ENCODE measurements around the gene GAA. TPM values are rescaled to one million over a fixed set of nuclear protein-coding genes. Genes with fewer than 3 reads are reported as not detected.

The GAA gene
- total and polyA plus RNA-seq, 2 of the 8 experiments (the other 6 are each of a cell fraction or from before 2014, with no cell fraction given) = 14.8 to 30.0 TPM

DNA sequence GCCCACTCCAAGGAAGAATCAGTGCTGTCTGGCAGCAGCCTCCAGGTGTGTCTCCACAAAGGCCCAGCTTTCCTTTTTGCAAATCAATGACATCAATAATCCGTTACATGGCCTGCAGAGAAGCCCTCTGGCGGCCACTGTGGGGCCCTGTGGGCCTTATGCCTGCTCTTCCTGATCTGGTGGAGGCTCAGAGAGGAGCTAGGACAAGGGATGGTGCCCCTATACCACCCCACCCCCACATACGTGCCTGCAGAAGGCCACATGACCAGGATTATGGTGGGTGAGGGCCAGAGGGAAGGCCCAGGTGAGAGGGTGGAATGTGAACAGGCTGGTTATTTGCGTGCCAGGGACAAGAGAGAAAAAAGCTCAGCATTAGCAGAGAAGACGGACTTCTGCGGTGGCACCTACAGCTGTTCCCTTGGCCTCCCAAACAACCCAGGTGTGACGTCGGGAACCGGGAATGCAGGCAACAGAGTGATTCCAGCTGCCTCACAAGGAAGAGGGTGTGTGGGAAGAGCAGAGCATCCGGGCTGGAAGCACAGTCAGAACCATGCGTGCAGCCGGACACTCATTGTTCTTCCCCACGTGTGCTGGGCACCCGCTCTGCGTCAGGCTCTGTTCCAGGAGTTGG lies 23.1 kb downstream of the GAA start:
- Histone ChIP-seq H3K36me3 (ENCODE audit: control insufficient read depth in 2 of 4, insufficient read depth in 4 of 4, low read length in 3 of 4) (no peaks in the 10 kb centered on the region), H2BK120ac (replicated peaks; ENCODE audit: low read depth, low read length) (peak overlapping the region; percentile 19), H2BK12ac (ENCODE audit: low read depth, low read length) (peak overlapping the region; percentile 70; the same call in 1 of the 2 replicates), H3K4ac (replicated peaks; ENCODE audit: insufficient read length, low read depth, low read length) (peak overlapping the region; percentile 24), H3K14ac (ENCODE audit: insufficient read length) (no peak overlapping the region), H2AFZ (ENCODE audit: low read length) (peak overlapping the region; percentile 79), H4K5ac (ENCODE audit: insufficient read length, low read depth, low read length) (peak overlapping the region; percentile 12), H3K79me2 (ENCODE audit: control insufficient read depth in 1 of 2, insufficient read depth in 2 of 2, low read length in 2 of 2) (no peaks in the 10 kb centered on the region), H3K18ac (ENCODE audit: extremely low read depth, low read length) (peak overlapping the region; percentile 49), H4K20me1 (replicated peaks in 1 of 2; ENCODE audit: control insufficient read depth in 1 of 2, insufficient read depth in 2 of 2, low read length in 2 of 2) (no peaks in the 10 kb centered on the region), H3K9ac (replicated peaks in 1 of 4; ENCODE audit: extremely low read depth in 1 of 4, low read depth in 3 of 4, low read length in 3 of 4) (peak overlapping the region in 2 of 4 experiments; percentile 5 to 23; a peak in 2 of 7 replicates), H3K4me3 (ENCODE audit: extremely low read depth in 1 of 4, insufficient read depth in 2 of 4, low read depth in 3 of 4, low read length in 4 of 4) (peak overlapping the region in 3 of 4 experiments; percentile 29 to 35 (median 31); a peak in 5 of 8 replicates), H3K27ac (ENCODE audit: low read depth, low read length) (peak overlapping the region; percentile 68), H3K4me2 (ENCODE audit: insufficient read depth in 1 of 2, low read depth in 2 of 2, low read length in 2 of 2) (peak overlapping the region; percentile 31 to 63), H3K79me1 (ENCODE audit: low read depth, low read length) (no peaks in the 10 kb centered on the region), H3K4me1 (replicated peaks in 1 of 4; ENCODE audit: control insufficient read depth in 3 of 4, insufficient read depth in 4 of 4, low read length in 3 of 4) (peaks cover 3 to 18% (median 12%) of the 10 kb centered on the region in 4 experiments), H2AK5ac (ENCODE audit: low read depth, low read length) (0 out of 2 replicates have a peak overlapping the region, but pooled peaks have one; percentile 5), H3K9me3 (ENCODE audit: insufficient read depth in 2 of 2, low read depth in 1 of 2, low read length in 1 of 2) (no peaks in the 10 kb centered on the region), H2BK15ac (ENCODE audit: low read length) (peak overlapping the region; percentile 33), H3K56ac (replicated peaks; ENCODE audit: insufficient read length, low read depth, low read length) (no peak overlapping the region), H3K23ac (ENCODE audit: insufficient read length) (peak overlapping the region; percentile 40), H4K91ac (replicated peaks; ENCODE audit: insufficient read length, low read length) (peak overlapping the region; percentile 56), H2BK20ac (ENCODE audit: low read length) (peak overlapping the region; percentile 97), H3K27me3 (replicated peaks in 1 of 4; ENCODE audit: control insufficient read depth in 3 of 4, extremely low read depth in 1 of 4, insufficient read depth in 3 of 4, low read length in 3 of 4) (no peaks in the 10 kb centered on the region), H2BK5ac (ENCODE audit: low read depth, low read length) (peak overlapping the region; percentile 62), H4K8ac (ENCODE audit: extremely low read depth, insufficient read depth, low read length) (no peak overlapping the region), H3K23me2 (ENCODE audit: low read depth, low read length) (no peaks in the 10 kb centered on the region; the same call in 1 of the 2 replicates)
- peak; percentile 51 to 71 for DNase-seq (ENCODE audit: low read depth in 1 of 2, low spot score in 2 of 2)
- WGBS, 2 experiments (ENCODE audit: extremely low coverage in 1 of 2, insufficient coverage in 1 of 2, insufficient read length in 1 of 2, insufficient replicate concordance in 2 of 2, low coverage in 1 of 2, low lambda C conversion rate in 2 of 2, missing lambda C conversion rate in 1 of 2) = 54% methylated on average over 15 of the region's 15 CpGs; no CpG with 5 or more reads in 1 of the 2 experiments
- CTCF ChIA-PET (ENCODE audit: partially characterized antibody) = interaction anchor here (0.7 to 4.4 kb wide), 24 partner anchors 9 to 154 kb away, joined by 3 to 43 read pairs (median 5); partner anchors contain the start of gene GAA
- FAIRE-seq = peak; percentile 82
- POLR2A ChIA-PET (ENCODE audit: partially characterized antibody) = interaction anchor here (0.9 to 10.0 kb wide), 13 partner anchors 9 to 91 kb away, joined by 3 to 103 read pairs (median 6); partner anchors contain the start of gene GAA
- TF ChIP-seq KDM5A (IDR thresholded peaks at IDR 0.05; ENCODE audit: low read length) = no peak
- no peak for TF ChIP-seq SUZ12 (IDR thresholded peaks at IDR 0.05; ENCODE audit: low read length)
- peak; percentile 10; the same call in 1 of the 2 replicates for TF ChIP-seq E2F6 (IDR thresholded peaks at IDR 0.05)
- TF ChIP-seq KDM1A (IDR thresholded peaks at IDR 0.05; ENCODE audit: borderline replicate concordance, low read length) = peak; percentile 30; the same call in 1 of the 2 replicates
- no peak for TF ChIP-seq EZH2 (IDR thresholded peaks at IDR 0.05; ENCODE audit: low read depth, low read length, severe bottlenecking)
- TF ChIP-seq ATF2 (IDR thresholded peaks at IDR 0.05; ENCODE audit: low read length) = peak; percentile 94
- peak; percentile 61; the same call in 1 of the 2 replicates for TF ChIP-seq TAF1 (IDR thresholded peaks at IDR 0.05; ENCODE audit: low read depth, low read length)
- TF ChIP-seq POLR2AphosphoS5 (IDR thresholded peaks at IDR 0.05; ENCODE audit: low read depth, low read length) = no peak
- peak; percentile 73 for TF ChIP-seq SP1 (IDR thresholded peaks at IDR 0.05; ENCODE audit: low read depth, low read length)
